Coronary artery (tissue), 2 donors: ENCODE results near the gene SCTR.

ENCODE experiments used
- DNase-seq: peaks from one replicate; pipeline ENCODE4 v3.0.0-alpha.2; 2017; ENCODE audit warnings: low spot score
- H3K27ac ChIP-seq, 2 donors: fragments of 200-600 bp; sonication (generic); one replicate each; pipeline ENCODE4 v1.5.1; 2016 to 2019
- H3K4me3 ChIP-seq: fragments of 200-600 bp; sonication (generic); 2 replicates; pipeline ENCODE4 v1.5.1; 2016; ENCODE audit warnings: mild to moderate bottlenecking, moderate library complexity
- TF ChIP-seq, protein P1 (sequence below): fragments of 200-600 bp; sonication (generic); IDR thresholded peaks from one replicate; pipeline ENCODE4 v1.5.1; 2019; ENCODE audit warnings: antibody characterized with exemption

Gene SCTR

DNA sequence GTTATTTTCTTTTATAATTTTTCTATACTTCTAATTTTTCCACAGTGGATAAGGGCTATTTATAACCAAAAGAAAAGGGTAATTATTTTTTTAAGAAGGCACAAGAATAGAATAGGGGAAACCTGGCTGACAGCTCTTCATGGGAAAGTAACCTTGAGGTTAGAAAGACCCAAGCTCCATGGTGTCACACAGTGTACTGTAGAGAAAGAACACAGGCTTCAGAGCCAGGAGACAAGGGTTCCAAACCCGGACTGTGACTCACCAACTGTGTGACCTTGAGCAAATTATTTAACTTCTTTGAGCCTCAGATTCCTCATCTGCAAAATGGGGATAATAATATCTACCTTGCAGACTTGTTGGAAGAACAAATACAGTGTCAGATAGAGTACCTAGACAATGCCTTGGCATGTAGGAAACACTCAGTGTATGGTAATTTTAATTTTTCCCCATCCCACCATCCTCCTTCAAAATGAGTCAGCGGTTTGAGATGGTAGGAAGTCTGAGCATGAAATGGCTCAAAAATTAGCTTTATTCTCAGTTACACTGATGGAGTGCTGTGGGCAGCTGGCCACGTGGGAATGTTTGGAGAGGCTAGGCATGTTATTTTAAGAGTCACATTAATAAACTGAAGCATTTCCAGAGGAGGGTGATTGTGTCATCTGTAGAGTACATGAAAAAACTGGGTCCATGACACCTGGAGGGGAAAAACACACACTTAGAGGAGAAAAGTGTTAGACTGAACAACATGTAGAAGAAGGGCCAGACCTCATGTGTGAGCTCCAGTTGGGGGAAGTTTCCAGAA, 55.9 kb downstream of the SCTR start:
- Histone ChIP-seq H3K27ac (peak overlapping the region in 1 of 2 donors; percentile 19), H3K4me3 (no peak overlapping the region)
- TF ChIP-seq, protein P1, sequence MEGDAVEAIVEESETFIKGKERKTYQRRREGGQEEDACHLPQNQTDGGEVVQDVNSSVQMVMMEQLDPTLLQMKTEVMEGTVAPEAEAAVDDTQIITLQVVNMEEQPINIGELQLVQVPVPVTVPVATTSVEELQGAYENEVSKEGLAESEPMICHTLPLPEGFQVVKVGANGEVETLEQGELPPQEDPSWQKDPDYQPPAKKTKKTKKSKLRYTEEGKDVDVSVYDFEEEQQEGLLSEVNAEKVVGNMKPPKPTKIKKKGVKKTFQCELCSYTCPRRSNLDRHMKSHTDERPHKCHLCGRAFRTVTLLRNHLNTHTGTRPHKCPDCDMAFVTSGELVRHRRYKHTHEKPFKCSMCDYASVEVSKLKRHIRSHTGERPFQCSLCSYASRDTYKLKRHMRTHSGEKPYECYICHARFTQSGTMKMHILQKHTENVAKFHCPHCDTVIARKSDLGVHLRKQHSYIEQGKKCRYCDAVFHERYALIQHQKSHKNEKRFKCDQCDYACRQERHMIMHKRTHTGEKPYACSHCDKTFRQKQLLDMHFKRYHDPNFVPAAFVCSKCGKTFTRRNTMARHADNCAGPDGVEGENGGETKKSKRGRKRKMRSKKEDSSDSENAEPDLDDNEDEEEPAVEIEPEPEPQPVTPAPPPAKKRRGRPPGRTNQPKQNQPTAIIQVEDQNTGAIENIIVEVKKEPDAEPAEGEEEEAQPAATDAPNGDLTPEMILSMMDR: no peak
- DNase-seq: no peak

DNA sequence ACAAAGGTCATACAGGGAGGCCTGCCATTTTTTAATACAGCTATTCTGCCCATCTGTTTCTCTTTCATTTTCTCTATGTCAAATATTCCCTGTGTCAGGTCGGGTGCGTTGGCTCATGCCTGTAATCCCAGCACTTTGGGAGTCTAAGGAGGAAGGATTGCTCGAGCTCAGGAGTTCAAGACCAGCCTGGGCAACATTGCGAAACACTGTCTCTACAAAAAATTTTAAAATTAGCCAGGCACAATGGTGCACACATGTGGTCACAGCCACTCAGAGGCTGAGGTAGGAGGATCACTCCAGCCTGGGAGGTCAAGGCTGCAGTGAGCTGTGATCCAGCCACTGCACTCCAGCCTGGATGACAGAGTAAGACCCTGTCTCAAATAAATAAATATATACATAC, 57.9 kb downstream of the SCTR start:
- TF ChIP-seq, protein P1: no peak
- DNase-seq: no peak
- Histone ChIP-seq H3K27ac (no peak overlapping the region), H3K4me3 (no peak overlapping the region)

DNA sequence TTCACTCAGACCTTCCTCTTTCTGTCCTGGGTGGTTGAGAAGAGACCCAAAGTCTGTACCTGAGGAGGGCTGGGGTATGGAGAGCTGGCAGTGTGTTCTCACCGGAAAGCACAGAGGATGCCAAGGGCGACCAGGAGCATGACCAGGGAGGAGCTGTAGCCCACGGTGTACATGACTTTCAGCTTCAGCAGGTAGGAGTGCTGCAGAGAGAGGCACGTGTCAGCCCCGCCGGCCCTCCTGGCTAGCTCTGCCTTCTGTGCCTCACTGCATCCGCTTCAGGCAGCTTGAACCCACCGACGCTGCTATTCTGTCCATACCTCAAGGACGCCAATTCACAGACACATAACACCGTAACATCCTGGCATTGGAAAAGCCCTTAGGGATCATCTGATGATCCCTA, 58.6 kb downstream of the SCTR start:
- Histone ChIP-seq H3K27ac (no peak overlapping the region), H3K4me3 (no peak overlapping the region)
- DNase-seq: no peak
- TF ChIP-seq, protein P1: no peak

GRCh38 chr2:119464981-119465380, 59.3 kb downstream of the SCTR start:
- DNase-seq: no peak
- H3K27ac ChIP-seq: peak overlapping the region in 1 of 2 donors; percentile 11
- TF ChIP-seq, protein P1: no peak
- no peak overlapping the region for H3K4me3 ChIP-seq

DNA sequence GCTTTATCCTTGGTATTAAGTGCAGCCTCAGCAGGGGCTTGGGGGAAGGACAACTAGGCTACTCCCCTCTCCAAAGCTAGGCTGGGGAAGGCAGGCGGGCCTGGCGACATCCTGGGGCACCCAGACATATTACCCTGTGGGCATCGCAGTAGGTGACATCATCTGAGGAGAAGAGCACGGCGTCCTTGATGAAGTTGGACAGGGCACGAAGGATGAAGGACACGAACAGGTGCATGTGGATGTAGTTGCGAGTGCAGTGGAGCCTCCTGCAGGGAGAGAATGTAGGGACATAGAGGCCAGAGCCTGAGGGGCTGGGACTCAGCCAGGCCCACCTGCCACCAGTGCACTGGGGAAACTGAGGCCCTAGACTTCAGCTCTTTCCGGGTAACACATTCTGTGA, 60.3 kb downstream of the SCTR start:
- TF ChIP-seq, protein P1: no peak
- Histone ChIP-seq H3K27ac (no peak overlapping the region), H3K4me3 (no peak overlapping the region)
- DNase-seq: no peak

GRCh38 chr2:119463136-119463535, 61.1 kb downstream of the SCTR start:
- Histone ChIP-seq H3K27ac (no peak overlapping the region), H3K4me3 (no peak overlapping the region)
- TF ChIP-seq, protein P1: no peak
- no peak for DNase-seq

DNA sequence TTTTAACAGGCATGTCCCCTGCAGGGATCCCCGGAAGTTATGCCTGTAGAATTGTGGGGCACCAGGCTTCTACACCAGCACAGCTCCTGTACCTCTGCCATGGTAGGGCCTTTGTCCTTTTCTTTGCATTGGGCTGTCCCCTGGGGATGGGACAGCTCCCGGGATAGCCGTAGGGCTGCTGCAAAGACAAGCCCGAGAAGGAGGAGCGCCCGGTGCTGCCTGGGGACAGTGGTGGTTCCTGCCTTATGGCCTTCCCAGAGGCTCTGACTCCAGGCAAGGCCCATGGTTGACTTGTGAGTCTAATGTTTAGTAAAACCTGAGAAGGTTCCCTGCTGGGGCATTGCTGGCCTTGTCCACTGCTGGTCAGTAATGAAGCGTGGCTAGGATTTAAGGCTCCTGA, 61.7 kb downstream of the SCTR start:
- Histone ChIP-seq H3K27ac (no peak overlapping the region), H3K4me3 (no peak overlapping the region)
- TF ChIP-seq, protein P1: no peak
- no peak for DNase-seq
